ENCODE data around the gene DENND1A. TPM values are rescaled to one million over a fixed set of nuclear protein-coding genes. Genes with fewer than 3 reads are reported as not detected.

Gene DENND1A
- polyA plus RNA-seq, 2 of the 4 experiments (the other 2 are of a cell fraction), result 15.1 to 21.9 TPM

DNA sequence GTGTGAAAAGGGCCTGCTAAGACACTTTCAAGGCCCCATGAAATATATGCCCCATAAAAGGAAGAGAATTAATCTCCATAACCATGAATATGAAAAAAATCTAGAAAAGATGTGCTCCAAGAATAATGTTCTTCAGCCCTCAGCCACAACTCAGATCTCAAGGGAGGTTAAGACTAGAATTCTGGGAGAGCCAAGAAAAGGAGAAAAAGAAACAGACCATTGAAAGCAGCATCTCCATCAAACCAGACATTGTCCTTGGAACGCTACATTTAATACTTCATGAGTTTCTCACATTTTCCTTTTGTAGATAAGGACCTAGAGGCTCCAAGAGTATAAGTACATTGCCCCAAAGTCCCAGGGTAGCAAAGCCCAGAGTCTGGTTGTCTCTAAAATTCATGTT is 270.6 kb downstream of the DENND1A start:
- FAIRE-seq (no peak), ATAC-seq (no peak), DNase-seq (ENCODE audit: low read depth in 1 of 2, low spot score in 1 of 2) (no peak)
- ChIA-PET CTCF (interaction anchor here (0.9 kb wide), 1 partner anchor 381 kb away, joined by 3 read pairs; no protein-coding TSS in a partner anchor), POLR2A (no interaction called here)
- no peak overlapping the region for H3K4me3 ChIP-seq
- WGBS (ENCODE audit: missing lambda C conversion rate), result 97% methylated on average over 1 of the region's 1 CpG
- peaks cover 10% of the 10 kb centered on the region; the same call in 1 of the 3 replicates for H3K9me3 ChIP-seq
- TF ChIP-seq, protein P1, sequence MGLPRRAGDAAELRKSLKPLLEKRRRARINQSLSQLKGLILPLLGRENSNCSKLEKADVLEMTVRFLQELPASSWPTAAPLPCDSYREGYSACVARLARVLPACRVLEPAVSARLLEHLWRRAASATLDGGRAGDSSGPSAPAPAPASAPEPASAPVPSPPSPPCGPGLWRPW (IDR thresholded peaks at IDR 0.05), result no peak
- TF ChIP-seq ZC3H11A (IDR thresholded peaks at IDR 0.05) (no peak), ESRRA (IDR thresholded peaks at IDR 0.05; ENCODE audit: borderline replicate concordance, low read length) (no peak), POLR2AphosphoS2 (conservative IDR thresholded peaks at IDR 0.05; ENCODE audit: low read length) (no peak), BHLHE40 (IDR thresholded peaks at IDR 0.05; ENCODE audit: low read depth, low read length) (no peak), NR3C1 (IDR thresholded peaks at IDR 0.05) (no peak), FOXS1 (CRISPR knock-in tag; IDR thresholded peaks at IDR 0.05) (no peak), FOSL2 (IDR thresholded peaks at IDR 0.05) (no peak), FOSL2 (CRISPR knock-in tag; IDR thresholded peaks at IDR 0.05) (no peak), KDM1A (IDR thresholded peaks at IDR 0.05; ENCODE audit: low read depth) (no peak), JUN (IDR thresholded peaks at IDR 0.05) (no peak), MYC (IDR thresholded peaks at IDR 0.05; ENCODE audit: borderline replicate concordance, low read length) (no peak), NPAS2 (CRISPR knock-in tag; IDR thresholded peaks at IDR 0.05; ENCODE audit: borderline replicate concordance) (no peak), HDAC2 (IDR thresholded peaks at IDR 0.05) (no peak), CBX8 (IDR thresholded peaks at IDR 0.05) (no peak), TP53 (CRISPR knock-in tag; IDR thresholded peaks at IDR 0.05) (no peak), KDM5A (IDR thresholded peaks at IDR 0.05) (no peak), ZSCAN20 (CRISPR knock-in tag; IDR thresholded peaks at IDR 0.05) (no peak), GATA3 (IDR thresholded peaks at IDR 0.05; ENCODE audit: borderline replicate concordance) (no peak)
- TF ChIP-seq, protein P2, sequence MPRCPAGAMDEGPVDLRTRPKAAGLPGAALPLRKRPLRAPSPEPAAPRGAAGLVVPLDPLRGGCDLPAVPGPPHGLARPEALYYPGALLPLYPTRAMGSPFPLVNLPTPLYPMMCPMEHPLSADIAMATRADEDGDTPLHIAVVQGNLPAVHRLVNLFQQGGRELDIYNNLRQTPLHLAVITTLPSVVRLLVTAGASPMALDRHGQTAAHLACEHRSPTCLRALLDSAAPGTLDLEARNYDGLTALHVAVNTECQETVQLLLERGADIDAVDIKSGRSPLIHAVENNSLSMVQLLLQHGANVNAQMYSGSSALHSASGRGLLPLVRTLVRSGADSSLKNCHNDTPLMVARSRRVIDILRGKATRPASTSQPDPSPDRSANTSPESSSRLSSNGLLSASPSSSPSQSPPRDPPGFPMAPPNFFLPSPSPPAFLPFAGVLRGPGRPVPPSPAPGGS (IDR thresholded peaks at IDR 0.05), result no peak
- no peaks in the 10 kb centered on the region for H3K4me1 ChIP-seq
- no peak overlapping the region for H3K4me2 ChIP-seq
- H3K27ac ChIP-seq, result no peak overlapping the region

DNA sequence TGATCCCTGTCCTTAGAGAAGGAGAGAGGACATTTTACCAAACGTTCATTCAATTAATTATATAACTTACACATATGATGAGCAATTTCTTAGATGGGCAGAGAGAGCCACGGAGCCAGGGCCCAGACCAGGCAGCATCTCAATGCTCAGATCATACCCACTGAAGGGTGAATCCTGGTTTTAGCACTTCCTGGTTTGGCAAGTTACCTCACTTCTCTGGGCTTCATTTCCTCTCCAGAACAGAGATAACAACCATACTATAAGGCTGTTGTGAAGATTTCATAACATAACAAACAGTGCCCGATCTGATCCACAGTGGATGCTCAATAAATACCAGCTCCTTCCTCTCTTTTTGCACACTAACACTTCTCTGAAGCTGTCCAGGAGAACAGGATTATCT is 271.1 kb downstream of the DENND1A start:
- FAIRE-seq, result no peak
- CTCF ChIA-PET, result interaction anchor here (0.9 kb wide), 1 partner anchor 381 kb away, joined by 3 read pairs; no protein-coding TSS in a partner anchor
- POLR2A ChIA-PET, result no interaction called here
- Histone ChIP-seq H3K4me3 (no peak overlapping the region), H3K9me3 (peaks cover 4% of the 10 kb centered on the region; the same call in 1 of the 3 replicates), H3K4me1 (no peaks in the 10 kb centered on the region), H3K4me2 (no peak overlapping the region), H3K27ac (no peak overlapping the region)
- no peak for TF ChIP-seq MYC (IDR thresholded peaks at IDR 0.05; ENCODE audit: borderline replicate concordance, low read length)
- TF ChIP-seq NFE2L2 (conservative IDR thresholded peaks at IDR 0.05; ENCODE audit: low read length), result no peak
- WGBS (ENCODE audit: missing lambda C conversion rate), result 76% methylated on average over 3 of the region's 3 CpGs
- no peak for DNase-seq (ENCODE audit: low read depth in 1 of 2, low spot score in 1 of 2)
- no peak for ATAC-seq

DNA sequence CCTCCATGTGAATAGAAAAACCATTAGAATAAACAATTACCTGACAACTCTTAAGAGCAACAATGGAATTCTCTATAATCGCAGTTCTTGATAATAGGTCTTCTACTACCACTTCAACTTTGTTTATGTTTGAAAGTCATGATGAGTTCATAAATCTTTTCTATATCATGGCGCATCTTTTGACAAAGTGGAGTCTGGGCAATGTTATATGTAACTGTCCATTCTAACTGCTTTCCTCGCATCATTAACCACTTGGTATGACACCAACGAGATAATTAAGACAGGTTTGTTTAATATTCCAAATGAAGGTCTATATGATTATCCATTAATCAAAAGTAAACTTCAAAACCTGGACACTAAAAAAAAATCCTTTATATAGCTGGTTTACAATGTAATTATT is 272.0 kb downstream of the DENND1A start:
- peaks cover 3% of the 10 kb centered on the region; the same call in 1 of the 3 replicates for H3K9me3 ChIP-seq
- WGBS (ENCODE audit: missing lambda C conversion rate), result 92% methylated on average over 4 of the region's 4 CpGs
- CTCF ChIA-PET, result no interaction called here
- H3K27ac ChIP-seq, result no peak overlapping the region
- no peak overlapping the region for H3K4me2 ChIP-seq
- POLR2A ChIA-PET, result no interaction called here
- no peak for TF ChIP-seq SREBF2 (IDR thresholded peaks at IDR 0.05)
- no peak for TF ChIP-seq NFE2L2 (conservative IDR thresholded peaks at IDR 0.05; ENCODE audit: low read length)
- FAIRE-seq (no peak), ATAC-seq (no peak), DNase-seq (ENCODE audit: low read depth in 1 of 2, low spot score in 1 of 2) (no peak)
- no peaks in the 10 kb centered on the region for H3K4me1 ChIP-seq
- no peak overlapping the region for H3K4me3 ChIP-seq

DNA sequence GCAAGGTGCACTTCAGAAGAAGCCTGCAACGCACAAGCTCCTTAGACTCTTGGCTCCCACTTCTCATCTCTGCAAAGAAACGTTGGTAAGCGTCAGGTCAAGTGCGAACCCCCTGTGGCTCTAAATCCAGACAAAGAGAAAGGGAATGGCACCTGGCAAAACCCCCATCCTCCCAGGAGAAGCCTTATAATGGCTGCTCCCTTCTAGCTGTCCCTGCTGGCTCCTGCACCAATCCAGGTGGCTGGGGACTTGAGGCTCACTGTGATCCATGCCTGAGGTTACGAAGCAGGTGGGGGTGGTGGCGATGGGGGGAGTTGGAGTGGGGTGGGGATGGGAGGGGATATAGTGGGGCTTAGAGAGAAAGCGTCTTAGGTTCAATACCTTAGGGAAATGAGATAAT is 272.8 kb downstream of the DENND1A start:
- H3K27ac ChIP-seq, result no peak overlapping the region
- no peaks in the 10 kb centered on the region for H3K4me1 ChIP-seq
- 88% methylated on average over 5 of the region's 7 CpGs for WGBS (ENCODE audit: missing lambda C conversion rate)
- ATAC-seq (no peak), FAIRE-seq (no peak), DNase-seq (ENCODE audit: low read depth in 1 of 2, low spot score in 1 of 2) (no peak)
- CTCF ChIA-PET, result no interaction called here
- no peak overlapping the region for H3K4me2 ChIP-seq
- H3K9me3 ChIP-seq, result no peaks in the 10 kb centered on the region
- H3K4me3 ChIP-seq, result no peak overlapping the region
- POLR2A ChIA-PET, result no interaction called here
- no peak for TF ChIP-seq HOXB13 (CRISPR knock-in tag; IDR thresholded peaks at IDR 0.05; ENCODE audit: low read depth)
- TF ChIP-seq CEBPB (IDR thresholded peaks at IDR 0.05), result no peak
- no peak for TF ChIP-seq POLR2AphosphoS2 (conservative IDR thresholded peaks at IDR 0.05; ENCODE audit: low read length)
- no peak for TF ChIP-seq MAZ (IDR thresholded peaks at IDR 0.05; ENCODE audit: borderline replicate concordance, low read depth, low read length)
- no peak for TF ChIP-seq ZNF302 (CRISPR knock-in tag; IDR thresholded peaks at IDR 0.05)
- TF ChIP-seq NFE2L2 (conservative IDR thresholded peaks at IDR 0.05; ENCODE audit: low read length), result no peak
- TF ChIP-seq, protein P3, sequence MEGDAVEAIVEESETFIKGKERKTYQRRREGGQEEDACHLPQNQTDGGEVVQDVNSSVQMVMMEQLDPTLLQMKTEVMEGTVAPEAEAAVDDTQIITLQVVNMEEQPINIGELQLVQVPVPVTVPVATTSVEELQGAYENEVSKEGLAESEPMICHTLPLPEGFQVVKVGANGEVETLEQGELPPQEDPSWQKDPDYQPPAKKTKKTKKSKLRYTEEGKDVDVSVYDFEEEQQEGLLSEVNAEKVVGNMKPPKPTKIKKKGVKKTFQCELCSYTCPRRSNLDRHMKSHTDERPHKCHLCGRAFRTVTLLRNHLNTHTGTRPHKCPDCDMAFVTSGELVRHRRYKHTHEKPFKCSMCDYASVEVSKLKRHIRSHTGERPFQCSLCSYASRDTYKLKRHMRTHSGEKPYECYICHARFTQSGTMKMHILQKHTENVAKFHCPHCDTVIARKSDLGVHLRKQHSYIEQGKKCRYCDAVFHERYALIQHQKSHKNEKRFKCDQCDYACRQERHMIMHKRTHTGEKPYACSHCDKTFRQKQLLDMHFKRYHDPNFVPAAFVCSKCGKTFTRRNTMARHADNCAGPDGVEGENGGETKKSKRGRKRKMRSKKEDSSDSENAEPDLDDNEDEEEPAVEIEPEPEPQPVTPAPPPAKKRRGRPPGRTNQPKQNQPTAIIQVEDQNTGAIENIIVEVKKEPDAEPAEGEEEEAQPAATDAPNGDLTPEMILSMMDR (IDR thresholded peaks at IDR 0.05), result no peak
- no peak for TF ChIP-seq EHMT2 (IDR thresholded peaks at IDR 0.05; ENCODE audit: low read depth)
- TF ChIP-seq RARB (CRISPR knock-in tag; IDR thresholded peaks at IDR 0.05), result no peak
- no peak for TF ChIP-seq MYC (IDR thresholded peaks at IDR 0.05; ENCODE audit: borderline replicate concordance, low read length)
- TF ChIP-seq TFCP2L1 (CRISPR knock-in tag; IDR thresholded peaks at IDR 0.05), result no peak
- TF ChIP-seq RNF2 (IDR thresholded peaks at IDR 0.05; ENCODE audit: borderline replicate concordance, low read depth), result no peak
- no peak for TF ChIP-seq JUN (IDR thresholded peaks at IDR 0.05)
- no peak for TF ChIP-seq CHD2 (IDR thresholded peaks at IDR 0.05; ENCODE audit: low read length, partially characterized antibody)
- no peak for TF ChIP-seq NPAS2 (CRISPR knock-in tag; IDR thresholded peaks at IDR 0.05; ENCODE audit: borderline replicate concordance)
